ENCODE data around the gene CCDC171. TPM values are rescaled to one million over a fixed set of nuclear protein-coding genes. Genes with fewer than 3 reads are reported as not detected.
"Not testable (repeated sequence)": the region's sequence is repeated elsewhere in the genome, so short reads cannot be mapped to it uniquely, and the experiment has no call there.

Gene CCDC171
- total RNA-seq, 1 experiment from 2014 or later: 2.8 TPM

DNA sequence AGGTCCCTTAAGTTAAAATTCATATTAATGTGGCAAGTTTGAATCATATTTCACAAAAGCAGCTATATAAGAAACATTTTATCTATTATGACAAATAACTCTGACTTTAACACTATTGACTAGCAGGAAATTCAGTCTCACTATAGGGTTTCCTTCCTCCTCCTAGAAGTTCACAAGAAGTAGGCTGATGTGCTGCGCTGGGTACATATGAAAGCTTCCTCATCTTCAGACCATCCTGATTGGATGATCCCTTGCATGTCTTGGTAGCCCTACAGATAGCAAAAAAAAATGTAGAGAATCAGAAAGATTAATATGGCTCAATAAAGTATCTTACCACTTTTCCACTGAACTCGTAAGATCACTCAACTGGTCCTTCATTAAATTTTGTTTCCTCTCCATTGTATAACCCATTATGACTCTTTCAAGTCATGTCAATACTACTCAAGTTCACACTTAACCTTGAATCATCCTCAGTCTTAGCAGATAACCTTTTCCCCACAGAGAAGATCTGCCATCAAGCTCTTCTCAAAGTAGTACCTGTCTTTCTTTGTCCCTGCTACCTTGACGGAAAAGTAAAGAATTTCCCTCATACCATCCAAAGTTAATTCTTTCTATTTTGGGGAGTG, 30.6 kb upstream of the CCDC171 start (continued):
- TF ChIP-seq, protein P1, sequence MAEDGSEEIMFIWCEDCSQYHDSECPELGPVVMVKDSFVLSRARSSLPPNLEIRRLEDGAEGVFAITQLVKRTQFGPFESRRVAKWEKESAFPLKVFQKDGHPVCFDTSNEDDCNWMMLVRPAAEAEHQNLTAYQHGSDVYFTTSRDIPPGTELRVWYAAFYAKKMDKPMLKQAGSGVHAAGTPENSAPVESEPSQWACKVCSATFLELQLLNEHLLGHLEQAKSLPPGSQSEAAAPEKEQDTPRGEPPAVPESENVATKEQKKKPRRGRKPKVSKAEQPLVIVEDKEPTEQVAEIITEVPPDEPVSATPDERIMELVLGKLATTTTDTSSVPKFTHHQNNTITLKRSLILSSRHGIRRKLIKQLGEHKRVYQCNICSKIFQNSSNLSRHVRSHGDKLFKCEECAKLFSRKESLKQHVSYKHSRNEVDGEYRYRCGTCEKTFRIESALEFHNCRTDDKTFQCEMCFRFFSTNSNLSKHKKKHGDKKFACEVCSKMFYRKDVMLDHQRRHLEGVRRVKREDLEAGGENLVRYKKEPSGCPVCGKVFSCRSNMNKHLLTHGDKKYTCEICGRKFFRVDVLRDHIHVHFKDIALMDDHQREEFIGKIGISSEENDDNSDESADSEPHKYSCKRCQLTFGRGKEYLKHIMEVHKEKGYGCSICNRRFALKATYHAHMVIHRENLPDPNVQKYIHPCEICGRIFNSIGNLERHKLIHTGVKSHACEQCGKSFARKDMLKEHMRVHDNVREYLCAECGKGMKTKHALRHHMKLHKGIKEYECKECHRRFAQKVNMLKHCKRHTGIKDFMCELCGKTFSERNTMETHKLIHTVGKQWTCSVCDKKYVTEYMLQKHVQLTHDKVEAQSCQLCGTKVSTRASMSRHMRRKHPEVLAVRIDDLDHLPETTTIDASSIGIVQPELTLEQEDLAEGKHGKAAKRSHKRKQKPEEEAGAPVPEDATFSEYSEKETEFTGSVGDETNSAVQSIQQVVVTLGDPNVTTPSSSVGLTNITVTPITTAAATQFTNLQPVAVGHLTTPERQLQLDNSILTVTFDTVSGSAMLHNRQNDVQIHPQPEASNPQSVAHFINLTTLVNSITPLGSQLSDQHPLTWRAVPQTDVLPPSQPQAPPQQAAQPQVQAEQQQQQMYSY (CRISPR knock-in tag; IDR thresholded peaks at IDR 0.05): no peak
- TF ChIP-seq ZNF416 (CRISPR knock-in tag; IDR thresholded peaks at IDR 0.05) (no peak), ZBTB21 (CRISPR knock-in tag; IDR thresholded peaks at IDR 0.05; ENCODE audit: borderline replicate concordance) (no peak), TEAD4 (CRISPR knock-in tag; IDR thresholded peaks at IDR 0.05) (no peak), FOXP1 (CRISPR knock-in tag; IDR thresholded peaks at IDR 0.05; ENCODE audit: borderline replicate concordance) (no peak), ZNF219 (CRISPR knock-in tag; IDR thresholded peaks at IDR 0.05; ENCODE audit: borderline replicate concordance) (no peak), OVOL2 (CRISPR knock-in tag; IDR thresholded peaks at IDR 0.05; ENCODE audit: borderline replicate concordance) (no peak)
- TF ChIP-seq, protein P2, sequence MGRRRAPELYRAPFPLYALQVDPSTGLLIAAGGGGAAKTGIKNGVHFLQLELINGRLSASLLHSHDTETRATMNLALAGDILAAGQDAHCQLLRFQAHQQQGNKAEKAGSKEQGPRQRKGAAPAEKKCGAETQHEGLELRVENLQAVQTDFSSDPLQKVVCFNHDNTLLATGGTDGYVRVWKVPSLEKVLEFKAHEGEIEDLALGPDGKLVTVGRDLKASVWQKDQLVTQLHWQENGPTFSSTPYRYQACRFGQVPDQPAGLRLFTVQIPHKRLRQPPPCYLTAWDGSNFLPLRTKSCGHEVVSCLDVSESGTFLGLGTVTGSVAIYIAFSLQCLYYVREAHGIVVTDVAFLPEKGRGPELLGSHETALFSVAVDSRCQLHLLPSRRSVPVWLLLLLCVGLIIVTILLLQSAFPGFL (CRISPR knock-in tag; IDR thresholded peaks at IDR 0.05; ENCODE audit: borderline replicate concordance): no peak
- TF ChIP-seq, protein P3, sequence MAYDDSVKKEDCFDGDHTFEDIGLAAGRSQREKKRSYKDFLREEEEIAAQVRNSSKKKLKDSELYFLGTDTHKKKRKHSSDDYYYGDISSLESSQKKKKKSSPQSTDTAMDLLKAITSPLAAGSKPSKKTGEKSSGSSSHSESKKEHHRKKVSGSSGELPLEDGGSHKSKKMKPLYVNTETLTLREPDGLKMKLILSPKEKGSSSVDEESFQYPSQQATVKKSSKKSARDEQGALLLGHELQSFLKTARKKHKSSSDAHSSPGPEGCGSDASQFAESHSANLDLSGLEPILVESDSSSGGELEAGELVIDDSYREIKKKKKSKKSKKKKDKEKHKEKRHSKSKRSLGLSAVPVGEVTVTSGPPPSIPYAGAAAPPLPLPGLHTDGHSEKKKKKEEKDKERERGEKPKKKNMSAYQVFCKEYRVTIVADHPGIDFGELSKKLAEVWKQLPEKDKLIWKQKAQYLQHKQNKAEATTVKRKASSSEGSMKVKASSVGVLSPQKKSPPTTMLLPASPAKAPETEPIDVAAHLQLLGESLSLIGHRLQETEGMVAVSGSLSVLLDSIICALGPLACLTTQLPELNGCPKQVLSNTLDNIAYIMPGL (CRISPR knock-in tag; IDR thresholded peaks at IDR 0.05): no peak

DNA sequence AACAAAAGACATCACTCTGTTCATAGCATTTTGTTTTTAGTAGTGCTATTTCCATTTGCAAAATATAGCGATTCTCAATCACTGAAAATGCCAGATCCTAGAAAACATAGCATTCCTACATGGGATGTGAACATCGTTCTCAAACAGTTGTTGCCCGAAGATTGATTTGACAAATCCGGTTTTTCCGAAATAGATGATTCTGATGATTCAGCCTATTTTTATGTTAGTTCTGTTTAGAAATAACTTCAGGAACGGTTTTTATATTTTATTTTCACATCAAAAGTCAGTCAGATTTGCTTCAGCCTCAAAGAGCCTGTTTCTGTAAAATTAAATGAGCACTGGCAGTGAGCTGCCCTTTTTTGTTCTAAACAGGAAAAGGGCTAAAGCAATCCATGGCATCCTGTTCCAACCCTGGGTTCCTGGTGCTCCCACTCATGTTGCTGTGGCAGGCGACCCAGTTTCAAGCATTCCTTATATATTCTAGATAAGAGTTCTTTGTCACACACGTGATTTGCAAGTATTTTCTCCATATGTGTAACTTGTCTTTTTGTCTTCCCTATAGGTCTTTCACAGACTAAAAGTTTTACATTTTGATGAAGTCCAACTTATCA, 27.9 kb upstream of the CCDC171 start:
- H3K27ac Mint-ChIP-seq: 0 out of 2 replicates have a peak overlapping the region, but pooled peaks have one; percentile 4

DNA sequence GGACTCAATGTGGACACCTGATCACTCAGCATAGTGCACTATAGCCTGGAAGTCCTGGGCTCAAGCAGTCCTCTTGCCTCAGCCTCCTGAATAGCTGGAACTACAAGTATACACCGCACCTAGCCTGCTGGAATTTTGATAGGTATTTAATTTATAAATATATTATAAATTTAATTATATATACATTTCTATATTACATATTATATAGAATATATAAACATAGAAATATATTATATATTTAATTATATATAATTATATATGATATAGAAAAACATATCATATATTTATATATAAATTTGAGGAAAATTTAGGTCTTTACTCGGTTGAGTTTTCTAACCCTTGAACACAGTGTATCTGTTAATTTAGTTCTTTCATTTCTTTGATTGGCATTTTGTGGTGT, 26.9 kb upstream of the CCDC171 start:
- DNase-seq (ENCODE audit: low spot score) (no peak), ATAC-seq (no peak)
- Mint-ChIP-seq H3K4me1 (peaks cover 13% of the 10 kb centered on the region), H3K9me3 (no peaks in the 10 kb centered on the region), H3K4me3 (no peak overlapping the region), H3K27ac (no peak overlapping the region), H3K27me3 (ENCODE audit: low read depth) (no peaks in the 10 kb centered on the region), H3K36me3 (no peaks in the 10 kb centered on the region)
- ChIA-PET CTCF (no interaction called here), POLR2A (no interaction called here)
- TF ChIP-seq HMGA2 (CRISPR knock-in tag; IDR thresholded peaks at IDR 0.05): peak; percentile 91; the same call in 1 of the 2 replicates
- TF ChIP-seq, protein P4, sequence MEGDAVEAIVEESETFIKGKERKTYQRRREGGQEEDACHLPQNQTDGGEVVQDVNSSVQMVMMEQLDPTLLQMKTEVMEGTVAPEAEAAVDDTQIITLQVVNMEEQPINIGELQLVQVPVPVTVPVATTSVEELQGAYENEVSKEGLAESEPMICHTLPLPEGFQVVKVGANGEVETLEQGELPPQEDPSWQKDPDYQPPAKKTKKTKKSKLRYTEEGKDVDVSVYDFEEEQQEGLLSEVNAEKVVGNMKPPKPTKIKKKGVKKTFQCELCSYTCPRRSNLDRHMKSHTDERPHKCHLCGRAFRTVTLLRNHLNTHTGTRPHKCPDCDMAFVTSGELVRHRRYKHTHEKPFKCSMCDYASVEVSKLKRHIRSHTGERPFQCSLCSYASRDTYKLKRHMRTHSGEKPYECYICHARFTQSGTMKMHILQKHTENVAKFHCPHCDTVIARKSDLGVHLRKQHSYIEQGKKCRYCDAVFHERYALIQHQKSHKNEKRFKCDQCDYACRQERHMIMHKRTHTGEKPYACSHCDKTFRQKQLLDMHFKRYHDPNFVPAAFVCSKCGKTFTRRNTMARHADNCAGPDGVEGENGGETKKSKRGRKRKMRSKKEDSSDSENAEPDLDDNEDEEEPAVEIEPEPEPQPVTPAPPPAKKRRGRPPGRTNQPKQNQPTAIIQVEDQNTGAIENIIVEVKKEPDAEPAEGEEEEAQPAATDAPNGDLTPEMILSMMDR (IDR thresholded peaks at IDR 0.05): no peak
- TF ChIP-seq, protein P5, sequence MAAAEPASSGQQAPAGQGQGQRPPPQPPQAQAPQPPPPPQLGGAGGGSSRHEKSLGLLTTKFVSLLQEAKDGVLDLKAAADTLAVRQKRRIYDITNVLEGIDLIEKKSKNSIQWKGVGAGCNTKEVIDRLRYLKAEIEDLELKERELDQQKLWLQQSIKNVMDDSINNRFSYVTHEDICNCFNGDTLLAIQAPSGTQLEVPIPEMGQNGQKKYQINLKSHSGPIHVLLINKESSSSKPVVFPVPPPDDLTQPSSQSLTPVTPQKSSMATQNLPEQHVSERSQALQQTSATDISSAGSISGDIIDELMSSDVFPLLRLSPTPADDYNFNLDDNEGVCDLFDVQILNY (CRISPR knock-in tag; IDR thresholded peaks at IDR 0.05): no peak

More for the DNA sequence above, 27.9 kb upstream of the CCDC171 start:
- TF ChIP-seq ZNF121 (CRISPR knock-in tag; IDR thresholded peaks at IDR 0.05) (no peak), ZBTB21 (CRISPR knock-in tag; IDR thresholded peaks at IDR 0.05; ENCODE audit: borderline replicate concordance) (no peak), RELA (CRISPR knock-in tag; IDR thresholded peaks at IDR 0.05; ENCODE audit: borderline replicate concordance) (no peak), ELF4 (CRISPR knock-in tag; IDR thresholded peaks at IDR 0.05; ENCODE audit: low read depth) (no peak), ZNF232 (CRISPR knock-in tag; IDR thresholded peaks at IDR 0.05) (no peak), NFYB (CRISPR knock-in tag; conservative IDR thresholded peaks at IDR 0.05; ENCODE audit: low read depth) (no peak)
- TF ChIP-seq, protein P6, sequence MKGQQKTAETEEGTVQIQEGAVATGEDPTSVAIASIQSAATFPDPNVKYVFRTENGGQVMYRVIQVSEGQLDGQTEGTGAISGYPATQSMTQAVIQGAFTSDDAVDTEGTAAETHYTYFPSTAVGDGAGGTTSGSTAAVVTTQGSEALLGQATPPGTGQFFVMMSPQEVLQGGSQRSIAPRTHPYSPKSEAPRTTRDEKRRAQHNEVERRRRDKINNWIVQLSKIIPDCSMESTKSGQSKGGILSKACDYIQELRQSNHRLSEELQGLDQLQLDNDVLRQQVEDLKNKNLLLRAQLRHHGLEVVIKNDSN (CRISPR knock-in tag; IDR thresholded peaks at IDR 0.05): no peak
- TF ChIP-seq, protein P5 (CRISPR knock-in tag; IDR thresholded peaks at IDR 0.05): no peak
- Mint-ChIP-seq H3K4me3 (no peak overlapping the region), H3K36me3 (no peaks in the 10 kb centered on the region), H3K9me3 (no peaks in the 10 kb centered on the region), H3K27me3 (ENCODE audit: low read depth) (no peaks in the 10 kb centered on the region), H3K4me1 (peaks cover 13% of the 10 kb centered on the region)
- DNase-seq (ENCODE audit: low spot score): no peak
- no peak for ATAC-seq
- ChIA-PET CTCF (interaction anchor here (1.1 kb wide), 1 partner anchor 28 kb away, joined by 3 read pairs; the partner anchor contains the start of gene CCDC171), POLR2A (no interaction called here)

DNA sequence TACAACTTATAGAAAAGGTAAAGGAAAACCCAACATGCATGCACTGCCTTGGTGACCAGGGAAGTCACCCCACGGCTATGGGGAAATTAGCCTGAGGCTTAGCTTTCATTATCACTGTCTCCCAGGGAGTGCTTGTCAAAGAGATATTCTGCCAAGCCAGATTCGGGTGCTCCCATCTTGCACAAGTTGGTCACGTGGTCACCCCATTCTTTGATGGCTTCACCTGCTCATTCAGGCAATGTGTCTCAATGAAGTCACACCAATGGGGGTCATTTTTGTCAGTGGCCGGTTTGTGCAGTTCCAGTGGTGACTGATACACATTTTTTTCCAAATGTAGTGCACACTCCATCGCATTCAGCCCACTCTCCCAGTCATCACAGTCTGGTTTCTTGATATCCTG, 25.8 kb upstream of the CCDC171 start:
- ATAC-seq, CTCF ChIA-PET: not testable (repeated sequence)

More for the DNA sequence above, 25.8 kb upstream of the CCDC171 start:
- H3K4me3 Mint-ChIP-seq; POLR2A ChIA-PET; H3K27ac Mint-ChIP-seq; H3K4me1 Mint-ChIP-seq; H3K36me3 Mint-ChIP-seq; H3K27me3 Mint-ChIP-seq (ENCODE audit: low read depth); H3K9me3 Mint-ChIP-seq; DNase-seq (ENCODE audit: low spot score): not testable (repeated sequence)
